GM10847 (cell line): ENCODE measurements around the gene SP140L.

Source experiments
- POLR2A ChIP-seq: IDR thresholded peaks from 2 replicates; pipeline ENCODE4 v1.6.1; 2011; ENCODE audit not compliant: insufficient read length; ENCODE audit errors: extremely low read depth

SP140L gene

DNA sequence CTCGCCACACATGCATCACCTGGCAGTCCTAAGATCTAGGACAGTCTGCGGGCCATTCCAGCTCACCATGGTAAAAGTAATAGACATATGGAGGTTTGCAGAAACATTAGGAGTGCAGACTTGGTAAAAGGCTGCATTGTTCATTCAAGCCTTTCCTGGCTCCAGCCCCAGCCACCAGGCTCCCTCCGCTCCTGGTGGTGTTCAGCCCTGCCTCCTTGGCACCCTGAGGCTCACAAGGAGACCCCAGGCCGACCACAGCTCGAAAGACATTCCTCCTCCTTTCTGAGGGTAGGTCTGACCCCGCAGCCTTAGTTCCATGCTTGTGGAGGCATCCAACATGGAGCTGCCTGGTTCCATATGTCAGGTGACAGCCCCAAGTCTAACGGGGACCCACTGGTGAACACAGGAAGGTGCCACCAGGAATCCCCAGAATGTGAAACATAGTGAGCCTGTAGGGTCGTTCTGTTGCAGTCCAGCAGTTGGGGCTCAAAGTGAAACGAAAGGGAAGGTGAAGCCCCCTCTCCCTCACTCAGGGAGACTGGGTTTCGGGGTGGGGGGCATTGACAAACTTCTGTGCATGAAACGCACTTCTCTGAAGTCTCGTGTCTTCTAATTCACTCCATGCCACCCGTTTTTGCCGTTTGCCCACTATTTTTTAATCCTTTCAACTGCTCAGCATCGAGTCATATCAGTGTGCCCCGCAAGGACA is 84.0 kb downstream of the SP140L start:
- TF ChIP-seq POLR2A = no peak

DNA sequence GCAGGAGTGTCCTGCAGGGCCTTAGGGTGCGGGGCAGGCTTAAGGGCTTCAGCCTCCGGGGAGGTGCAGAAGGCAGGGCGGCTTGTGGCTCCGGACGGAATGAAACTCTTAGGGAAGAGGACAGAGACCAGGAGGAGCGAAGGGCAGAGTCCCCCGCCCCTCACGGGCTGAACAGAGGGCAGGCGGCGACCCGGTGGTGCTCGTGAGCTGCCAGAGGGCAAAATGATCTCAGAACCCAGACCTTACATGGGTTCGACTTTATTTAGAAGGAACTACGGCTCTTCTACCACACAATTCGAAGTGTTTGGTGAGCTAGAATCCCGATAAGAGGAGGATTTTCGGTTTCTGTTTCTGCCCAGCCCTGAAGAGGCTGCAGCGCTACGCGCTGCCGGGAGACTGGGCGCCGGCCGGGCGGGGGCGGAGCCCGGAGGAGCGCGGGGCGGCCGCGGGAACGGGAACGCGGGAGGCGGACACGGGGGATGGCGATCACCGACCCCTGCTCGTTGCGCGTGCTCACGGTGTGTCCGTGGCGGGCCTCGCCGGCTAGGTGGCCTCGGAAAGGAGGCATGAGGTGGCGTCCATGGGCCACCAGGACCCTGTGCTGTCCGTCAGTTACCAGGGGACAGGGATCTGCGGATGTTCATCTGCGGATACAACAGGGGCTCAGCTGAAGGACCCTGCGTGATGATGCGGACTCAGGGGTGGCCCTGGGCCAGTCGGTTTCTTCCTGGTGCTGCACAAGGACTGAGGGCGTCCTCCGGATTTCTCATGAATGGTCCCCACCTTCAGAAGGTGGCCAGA is 84.8 kb downstream of the SP140L start:
- TF ChIP-seq POLR2A = peak; percentile 34

DNA sequence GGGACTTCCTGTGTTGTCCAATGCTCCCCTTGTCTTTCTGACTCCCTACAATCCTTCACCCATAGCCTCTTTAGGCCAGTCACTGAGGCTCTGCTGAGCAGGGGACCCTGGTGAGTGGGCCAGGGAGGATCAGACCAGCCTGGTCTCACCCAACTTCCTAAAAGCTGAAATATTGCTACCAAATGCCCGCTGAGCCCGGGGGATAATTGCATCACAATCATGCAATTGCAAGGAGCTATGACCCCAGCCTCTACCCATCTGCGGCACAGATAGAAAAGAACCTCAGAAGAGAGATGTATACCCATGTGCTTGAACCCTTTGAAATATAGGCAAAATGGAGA is 85.3 kb downstream of the SP140L start:
- TF ChIP-seq POLR2A = no peak

DNA sequence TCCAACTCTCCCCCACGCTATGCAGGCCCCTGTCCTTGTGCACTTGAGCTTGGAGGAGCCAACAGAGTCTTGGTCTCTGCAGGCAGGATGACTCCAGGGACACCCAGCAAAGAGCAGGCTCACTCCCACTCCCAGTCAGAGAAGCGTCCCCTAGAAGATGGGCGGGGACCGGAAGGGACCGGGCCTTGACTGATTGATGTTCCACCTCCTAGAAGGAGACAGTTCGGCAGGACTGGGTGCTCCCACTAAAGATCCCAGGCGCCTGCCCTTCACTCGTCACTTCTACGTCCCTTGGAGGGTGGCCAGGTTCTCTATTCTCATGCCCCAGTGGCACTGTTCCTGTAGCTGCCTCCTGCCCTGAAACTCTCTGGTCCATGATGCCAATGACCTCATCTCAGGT is 85.9 kb downstream of the SP140L start:
- TF ChIP-seq POLR2A = no peak

DNA sequence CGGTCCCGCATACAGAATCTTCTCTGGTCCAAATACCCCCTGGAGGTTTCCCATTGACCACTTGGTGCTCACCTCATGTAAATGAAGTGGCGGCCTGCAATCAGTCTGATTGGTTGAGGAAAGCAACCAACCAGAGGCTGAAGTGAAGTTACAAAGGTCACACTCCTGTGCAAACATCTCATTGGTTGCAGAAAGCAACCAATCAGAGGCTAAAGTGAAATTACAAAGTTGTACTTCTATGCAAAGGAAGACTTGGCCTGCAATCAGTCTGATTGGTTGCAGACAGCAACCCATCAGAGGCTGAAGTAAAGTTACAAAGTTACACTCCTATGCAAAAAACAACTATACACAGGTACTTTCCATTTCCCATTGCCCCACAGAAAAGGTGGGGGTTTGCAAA is 86.5 kb downstream of the SP140L start:
- TF ChIP-seq POLR2A = no peak

DNA sequence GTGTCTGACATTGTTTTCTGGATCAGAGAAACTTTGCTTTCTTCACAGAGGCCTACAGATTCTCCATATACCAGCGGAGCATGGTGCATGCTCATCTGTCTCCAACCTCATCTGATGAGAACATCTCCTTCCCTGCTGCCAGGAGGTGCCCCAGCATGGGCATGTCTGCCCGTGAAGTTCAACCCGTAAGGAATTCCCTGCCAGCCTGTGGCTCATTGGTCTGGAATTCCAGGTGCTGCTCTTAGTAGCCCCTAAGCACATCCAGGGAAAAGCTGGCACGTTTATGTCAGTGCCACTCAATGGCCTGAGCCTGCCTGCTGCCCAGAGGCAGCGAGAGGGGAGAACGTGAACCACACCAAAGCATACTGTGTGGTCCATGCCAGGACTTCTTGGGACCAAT is 87.3 kb downstream of the SP140L start:
- no peak for TF ChIP-seq POLR2A

DNA sequence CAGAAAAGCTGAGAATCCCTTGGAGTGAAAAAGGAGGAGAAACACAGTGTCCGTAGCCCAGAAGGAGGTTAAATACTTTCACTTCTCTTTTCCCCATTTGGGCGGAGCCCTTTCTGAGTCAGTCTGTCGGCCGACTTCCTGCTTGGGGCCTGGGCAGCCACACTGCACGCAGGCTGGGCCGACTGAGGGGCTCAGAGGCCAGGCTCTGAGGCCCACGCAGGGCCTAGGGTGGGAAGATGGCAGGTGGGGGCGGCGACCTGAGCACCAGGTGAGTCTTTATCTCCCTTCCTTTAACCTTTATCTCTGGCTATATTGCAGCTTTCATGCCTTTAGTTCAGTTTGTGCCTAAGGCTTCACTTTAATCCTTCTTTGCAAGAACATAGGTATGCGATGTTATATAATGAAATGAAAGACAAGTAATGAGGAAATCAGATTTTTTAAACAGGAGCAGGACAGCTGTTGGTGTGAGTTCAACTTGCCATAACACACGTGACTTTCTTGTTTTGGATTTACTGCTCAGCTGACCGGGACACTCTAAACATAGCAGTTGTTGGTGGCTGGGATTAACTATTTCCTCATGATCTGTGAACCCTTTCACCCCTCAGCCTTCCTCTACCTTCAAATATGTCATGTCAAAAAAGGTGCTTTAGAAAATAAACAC is 89.2 kb downstream of the SP140L start, which contains the start of gene SP100:
Gene SP100 (plus strand): TSS at position 141 of the 661 bp plus-strand sequence. CDS start 96 bp downstream, at position 237.
- TF ChIP-seq POLR2A = peak; percentile 91

DNA sequence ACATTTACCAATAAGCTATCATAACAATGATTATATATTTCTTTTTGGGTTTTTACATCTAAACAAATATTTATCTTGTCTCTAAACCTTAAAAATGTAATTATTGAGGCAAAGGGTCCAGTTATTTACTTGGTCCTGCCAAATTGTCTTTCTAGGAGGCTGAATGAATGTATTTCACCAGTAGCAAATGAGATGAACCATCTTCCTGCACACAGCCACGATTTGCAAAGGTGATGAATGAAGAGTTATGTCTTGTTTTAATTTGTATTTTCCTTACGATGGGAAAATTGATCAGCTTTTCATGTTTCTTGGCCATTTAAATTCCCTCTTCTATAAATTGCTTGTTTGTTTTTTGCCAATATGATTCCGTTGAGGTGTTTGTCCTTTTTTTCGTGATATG is 90.4 kb downstream of the SP140L start:
- no peak for TF ChIP-seq POLR2A

DNA sequence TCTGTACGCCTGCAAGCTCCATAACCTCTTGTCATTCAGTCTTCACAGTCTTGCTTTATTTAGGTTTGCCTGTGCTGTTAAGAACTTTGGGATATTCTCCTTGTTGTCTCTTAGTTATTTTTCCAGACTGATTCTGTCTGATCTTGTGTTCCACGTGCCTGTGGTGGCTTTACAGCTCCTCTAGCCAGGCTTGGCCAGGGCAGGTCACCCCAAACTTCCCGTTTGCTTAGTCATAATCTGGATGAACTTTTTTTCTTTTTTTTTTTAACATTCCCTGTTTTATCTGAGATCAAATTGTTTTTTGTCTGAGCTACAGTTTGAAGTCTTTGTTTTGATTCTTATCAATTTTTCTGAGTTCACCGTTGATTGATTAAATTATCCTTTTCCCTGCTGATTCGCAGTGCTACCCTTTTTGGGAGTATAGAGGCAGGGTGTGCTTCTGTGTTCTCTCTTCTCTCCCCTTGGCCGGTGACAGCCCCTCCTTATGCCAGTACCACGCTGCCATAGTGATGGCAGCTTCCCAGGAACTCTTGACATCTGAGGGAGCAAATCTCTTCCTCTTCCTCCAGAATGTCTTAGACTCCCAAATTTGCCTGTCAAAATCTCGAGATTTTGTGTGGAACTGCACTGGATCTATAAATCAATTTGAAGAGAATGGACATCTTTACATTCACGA is 91.5 kb downstream of the SP140L start:
- TF ChIP-seq POLR2A = no peak

DNA sequence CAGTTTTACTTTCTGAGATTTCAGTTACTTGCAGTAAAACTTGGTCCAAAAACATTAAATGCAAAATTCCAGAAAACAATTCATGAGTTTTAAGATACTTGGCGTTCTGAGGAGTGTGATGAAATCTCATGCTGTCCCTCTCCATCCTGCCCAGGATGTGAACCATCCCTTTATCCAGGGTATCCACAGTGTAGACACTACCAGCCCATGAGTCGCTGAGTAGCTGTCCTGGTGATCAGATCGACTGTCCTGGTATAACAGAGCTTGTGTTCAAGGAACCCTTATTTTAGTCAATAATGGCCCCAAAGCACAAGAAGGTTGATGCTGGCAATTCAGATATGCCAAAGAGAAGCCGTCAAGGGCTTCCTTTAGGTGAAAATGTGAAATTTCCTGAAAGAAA is 92.2 kb downstream of the SP140L start:
- no peak for TF ChIP-seq POLR2A

DNA sequence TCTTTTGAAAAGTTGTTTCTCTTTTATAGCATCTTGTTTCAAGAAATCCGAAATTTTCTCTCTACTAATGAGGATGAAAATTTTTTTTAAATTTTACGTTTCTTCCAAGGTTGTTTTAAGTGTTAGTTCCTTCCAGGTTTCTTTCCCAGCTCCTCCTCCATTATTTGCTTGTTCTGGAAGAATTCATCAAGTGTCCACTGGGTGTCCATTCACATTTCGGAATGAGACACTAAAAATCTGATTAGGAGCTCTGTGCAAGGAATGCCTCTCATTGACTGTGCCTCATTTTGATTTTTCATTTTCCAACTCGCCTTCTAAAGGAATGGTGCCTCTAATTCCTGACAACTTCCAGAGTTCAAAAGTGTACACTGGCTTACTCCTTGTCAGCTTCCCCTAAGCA is 95.2 kb downstream of the SP140L start:
- TF ChIP-seq POLR2A = no peak

DNA sequence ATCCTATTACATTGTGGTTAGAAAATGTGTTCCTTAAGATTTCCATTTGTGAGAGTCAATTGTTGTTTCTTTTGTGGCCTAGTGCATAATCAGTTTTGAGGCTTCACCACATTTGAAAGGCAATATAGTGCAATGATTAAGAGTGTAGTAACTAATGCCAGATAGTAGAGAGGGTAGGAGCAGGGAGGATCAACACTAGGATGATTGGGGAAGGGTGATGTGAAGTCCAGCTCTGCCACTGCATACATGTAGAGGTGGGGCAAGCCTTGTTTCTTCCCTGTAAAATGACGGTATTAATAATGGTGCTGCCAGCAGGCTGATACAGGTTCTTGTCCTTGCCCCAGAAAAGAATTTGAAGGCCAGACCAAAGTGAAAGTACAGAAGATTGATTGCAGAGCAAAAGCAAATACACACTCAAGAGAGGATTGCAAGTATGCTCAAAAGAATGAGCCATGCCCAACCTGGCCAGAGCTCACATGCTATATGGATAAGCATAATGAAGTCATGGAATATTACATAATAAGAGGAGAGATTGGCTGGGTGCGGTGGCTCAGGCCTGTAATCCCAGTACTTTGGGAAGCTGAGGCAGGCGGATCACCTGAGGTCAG is 97.0 kb downstream of the SP140L start:
- TF ChIP-seq POLR2A = no peak

DNA sequence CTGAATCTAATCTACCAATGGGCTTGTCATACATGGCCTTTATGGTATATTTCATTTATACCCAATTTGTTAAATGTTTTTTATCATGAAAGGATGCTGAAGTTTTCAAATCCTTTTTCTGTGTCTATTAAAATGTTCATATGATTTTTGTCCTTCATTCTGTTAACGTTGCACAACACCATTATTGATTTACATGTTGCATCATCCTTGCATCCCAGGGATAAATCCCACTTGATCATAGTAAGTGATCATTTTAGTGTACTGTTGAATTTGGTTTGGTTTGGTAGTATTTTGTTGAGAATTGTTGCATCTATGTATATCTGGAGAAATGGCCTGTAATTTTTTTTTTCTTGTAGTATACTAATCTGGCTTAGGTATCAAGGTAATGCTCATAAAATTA is 98.4 kb downstream of the SP140L start:
- no peak for TF ChIP-seq POLR2A

DNA sequence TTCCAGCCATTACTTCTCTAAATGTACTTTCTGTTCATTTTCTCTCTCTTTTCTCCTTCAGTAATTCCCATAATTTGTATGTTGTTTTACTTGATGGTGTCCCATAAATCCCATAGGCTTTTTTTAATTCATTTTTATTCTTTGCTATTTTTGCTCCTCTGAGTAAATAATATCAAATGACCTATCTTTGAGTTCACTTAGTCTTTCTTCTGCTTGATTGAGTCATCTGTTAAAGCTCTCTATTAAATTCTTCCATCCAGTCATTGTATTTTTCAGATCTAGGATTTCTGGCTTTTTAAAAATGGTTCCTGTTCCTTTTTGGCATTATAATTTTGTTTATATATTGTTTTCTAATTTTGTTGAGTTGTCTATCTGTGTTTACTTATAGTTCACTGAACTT is 102.5 kb downstream of the SP140L start:
- TF ChIP-seq POLR2A = no peak

DNA sequence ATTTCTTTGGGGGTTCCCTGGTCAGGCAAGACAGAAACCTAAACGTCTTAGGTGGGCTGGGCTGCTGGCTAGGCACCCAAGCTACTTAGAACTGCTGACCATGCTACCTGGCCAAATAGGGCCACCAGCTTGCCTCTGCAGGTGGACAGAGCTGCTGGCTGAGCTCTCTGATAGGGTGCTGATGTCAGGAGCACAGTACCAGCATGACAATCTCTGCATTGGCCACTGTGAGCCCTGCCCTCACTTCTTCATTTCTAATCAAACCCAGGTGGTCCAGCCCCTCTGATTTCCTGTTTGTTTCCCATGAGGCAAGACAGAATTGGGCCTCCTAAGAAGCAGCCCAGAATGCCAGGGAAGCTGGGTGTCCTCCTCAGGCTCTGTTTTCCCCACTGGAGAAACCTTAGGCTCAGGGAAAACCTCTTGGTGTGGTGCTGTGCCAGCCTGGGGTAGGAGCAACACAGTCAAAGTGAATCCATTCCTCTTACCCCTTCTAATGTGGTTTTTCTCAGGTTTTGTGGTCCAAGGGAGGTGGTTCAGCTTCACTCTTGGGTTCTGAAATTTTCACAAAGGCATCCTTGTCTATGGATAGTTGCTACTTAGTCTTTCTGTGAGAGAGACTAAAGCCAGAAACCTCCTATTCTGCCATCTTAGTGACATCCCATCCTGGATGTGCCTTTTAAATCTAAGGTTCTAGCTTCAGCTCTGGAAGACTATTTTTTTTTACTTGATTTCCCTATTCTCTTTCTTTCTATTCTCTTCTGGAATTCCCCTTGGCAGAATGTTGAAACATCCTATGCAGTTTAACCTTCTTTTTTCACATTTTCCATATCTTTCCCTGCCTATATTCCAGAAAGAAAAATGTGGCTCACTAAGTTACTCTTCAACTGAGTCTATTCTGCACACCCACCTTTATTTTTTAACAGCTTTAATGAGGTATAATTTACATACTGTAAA is 104.2 kb downstream of the SP140L start:
- no peak for TF ChIP-seq POLR2A
